Measurements from ENCODE around the gene UBE2E2.
A peak's percentile ranks its signal among the peaks of the same experiment; 100 is the strongest.
"Not testable (repeated sequence)": the region's sequence is repeated elsewhere in the genome, so short reads cannot be mapped to it uniquely, and the experiment has no call there.

UBE2E2 gene

DNA sequence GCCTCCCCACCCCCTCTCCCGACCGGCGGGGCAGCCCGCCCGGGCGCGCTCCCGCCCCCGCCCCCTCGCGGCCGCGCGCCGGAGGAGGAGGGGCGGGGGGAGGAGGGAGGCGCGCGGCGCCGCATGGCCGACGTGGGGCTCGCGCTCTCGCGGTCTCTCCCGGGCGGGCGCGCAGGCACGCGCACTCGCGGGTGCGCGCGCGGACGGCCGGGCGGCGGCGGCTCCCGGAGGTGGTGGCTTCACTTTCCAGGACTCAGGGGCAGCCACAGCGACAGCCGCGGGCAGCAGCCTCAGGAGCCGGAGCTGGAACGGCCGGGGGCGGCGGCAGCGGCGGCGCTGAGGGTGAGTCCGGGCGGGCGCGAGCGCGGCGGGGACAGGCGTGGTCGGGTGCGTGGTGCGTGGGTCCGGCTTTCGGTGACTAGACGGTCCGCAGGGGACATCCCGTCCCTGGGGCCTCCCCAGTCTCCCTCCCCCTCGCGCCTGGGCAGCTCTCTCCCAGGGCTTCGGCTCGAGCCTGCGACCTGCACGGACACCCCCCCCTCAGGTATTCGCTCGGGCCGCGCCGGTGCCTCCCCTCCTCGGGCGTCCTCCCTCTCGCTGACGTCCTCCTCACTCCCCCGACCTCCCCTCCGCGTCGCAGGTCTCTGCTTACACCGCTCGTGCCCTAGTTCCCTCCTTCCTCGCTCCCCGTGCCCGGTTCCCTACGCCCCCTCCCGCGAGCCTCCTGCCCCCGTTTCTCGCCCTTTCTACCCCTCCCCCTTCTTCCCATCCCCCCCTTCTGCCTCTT, at the start of gene UBE2E2:
Gene UBE2E2, plus strand, starts transcription at position 407 of the 787 bp plus-strand sequence.
- peak; percentile 42 for DNase-seq

DNA sequence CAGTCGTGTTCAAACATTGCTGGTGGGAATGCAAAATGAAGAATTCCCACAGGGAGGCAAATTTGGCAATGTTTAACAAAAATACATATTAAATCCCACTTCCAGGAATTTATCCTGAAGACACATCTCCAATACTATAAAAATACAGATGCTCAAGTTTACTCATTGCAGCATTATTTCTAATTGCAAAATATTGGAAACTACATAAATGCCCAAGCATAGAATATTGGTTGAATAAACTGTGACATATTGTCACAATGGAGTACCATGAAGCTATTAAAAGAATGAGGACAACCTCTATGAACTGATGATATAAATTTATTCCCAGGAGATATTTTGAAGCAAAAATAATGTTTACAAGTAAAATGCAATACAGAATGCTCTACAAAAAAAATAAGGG, 49.7 kb upstream of the UBE2E2 start:
- no peak for DNase-seq

DNA sequence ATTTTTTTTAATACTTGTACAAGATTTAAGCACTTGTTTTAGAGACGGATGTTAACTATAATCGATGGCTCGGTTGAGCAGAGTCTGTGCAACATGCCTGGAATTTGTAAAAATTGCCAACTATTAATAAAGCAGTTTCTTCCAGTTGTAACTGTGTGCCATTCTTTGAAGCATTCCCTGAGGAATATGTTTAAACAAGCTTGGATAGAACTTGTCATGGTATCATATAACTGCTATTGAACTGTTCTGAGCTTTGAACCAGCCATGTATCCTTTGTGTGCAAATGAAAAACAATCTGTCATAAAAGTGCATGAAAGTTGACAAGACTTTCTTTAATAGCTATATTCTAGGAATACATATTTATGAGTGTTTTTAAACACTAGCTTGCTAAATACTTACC, 45.8 kb upstream of the UBE2E2 start:
- no peak for DNase-seq

DNA sequence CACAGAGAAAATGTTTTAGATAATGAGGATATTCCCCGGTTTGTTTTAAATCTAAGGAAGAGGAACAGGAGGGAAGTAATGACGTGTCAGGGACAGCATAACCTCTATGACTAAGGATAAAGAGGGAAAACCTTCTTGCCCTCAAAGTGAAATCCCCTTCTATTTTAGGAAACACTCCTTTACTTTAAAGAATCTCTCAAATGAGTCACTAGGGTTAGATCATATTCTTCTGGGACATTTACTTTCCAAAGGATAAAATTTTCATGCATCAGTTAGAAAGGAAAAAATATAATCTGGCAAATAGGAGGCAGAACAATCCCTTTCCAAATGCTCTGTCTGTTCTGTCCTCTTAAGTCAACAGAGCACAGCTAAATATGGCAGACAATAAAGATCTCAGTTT, 43.2 kb upstream of the UBE2E2 start:
- no peak for DNase-seq

DNA sequence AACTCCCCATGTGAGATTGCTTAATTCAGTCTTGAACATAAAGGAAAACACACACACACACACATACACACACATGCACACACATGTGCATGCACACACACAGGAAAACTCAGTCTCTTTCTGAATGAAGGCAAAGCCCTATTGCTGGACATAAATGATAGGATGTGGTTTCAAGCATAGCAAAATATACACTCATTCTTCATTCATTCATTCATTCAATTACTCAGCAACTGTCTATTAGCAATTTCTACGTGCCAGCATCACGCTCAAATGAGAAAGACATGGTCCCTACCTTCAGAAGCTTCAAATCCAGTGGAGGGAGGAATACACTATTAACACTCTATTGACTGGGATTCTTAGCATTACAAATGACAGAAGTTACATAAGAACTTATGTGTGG, 41.8 kb upstream of the UBE2E2 start:
- DNase-seq = no peak

DNA sequence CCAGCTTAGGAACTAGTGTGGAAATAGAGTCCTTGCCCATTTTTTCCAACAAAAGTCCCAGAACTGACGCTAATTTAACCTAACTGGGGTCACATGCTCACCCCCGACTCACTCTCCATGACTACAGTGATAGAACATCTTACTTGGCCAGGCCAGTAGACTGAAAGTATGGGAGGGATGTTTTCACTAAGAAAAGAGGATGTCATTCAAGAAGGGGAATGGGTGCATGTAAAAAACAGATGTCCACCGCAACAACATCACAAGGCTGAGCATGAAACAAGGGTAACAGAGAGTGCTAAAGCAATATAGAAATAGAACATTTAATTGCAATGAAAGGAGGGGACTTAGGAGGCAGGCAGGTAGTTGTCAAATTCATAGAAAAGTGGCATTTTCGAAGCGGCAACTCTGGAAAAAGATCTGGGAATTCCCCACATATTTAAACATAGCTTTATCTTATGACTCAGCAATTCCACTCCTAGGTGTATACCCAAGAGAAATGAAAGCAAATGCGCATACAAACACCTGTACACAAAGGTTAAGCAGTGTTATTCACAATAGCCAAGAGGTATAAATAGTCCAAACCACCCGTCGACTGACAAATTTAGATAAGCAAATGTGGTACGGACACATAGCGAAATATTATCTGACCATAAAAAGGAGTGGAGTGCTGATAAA, 41.1 kb upstream of the UBE2E2 start:
- no peak for DNase-seq

DNA sequence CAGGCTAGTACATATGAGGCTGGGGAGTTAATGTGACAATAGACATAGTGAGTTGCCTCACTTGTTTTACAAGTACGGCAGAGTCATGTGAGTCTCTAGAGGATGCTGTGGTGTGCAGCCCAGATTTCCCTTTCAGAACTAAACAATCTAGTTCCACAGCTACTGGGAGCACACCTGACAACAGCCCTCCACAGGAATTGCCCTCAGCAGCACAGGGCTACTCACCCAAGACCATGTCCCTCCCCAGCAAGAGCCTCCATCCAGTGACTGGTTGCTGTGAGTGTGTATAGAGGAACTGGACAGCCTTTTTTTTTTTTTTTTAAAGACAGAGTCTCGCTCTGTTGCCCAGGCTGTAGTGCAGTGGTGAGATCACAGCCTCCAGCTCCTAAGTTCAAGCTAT, 40.2 kb upstream of the UBE2E2 start:
- no peak for DNase-seq

DNA sequence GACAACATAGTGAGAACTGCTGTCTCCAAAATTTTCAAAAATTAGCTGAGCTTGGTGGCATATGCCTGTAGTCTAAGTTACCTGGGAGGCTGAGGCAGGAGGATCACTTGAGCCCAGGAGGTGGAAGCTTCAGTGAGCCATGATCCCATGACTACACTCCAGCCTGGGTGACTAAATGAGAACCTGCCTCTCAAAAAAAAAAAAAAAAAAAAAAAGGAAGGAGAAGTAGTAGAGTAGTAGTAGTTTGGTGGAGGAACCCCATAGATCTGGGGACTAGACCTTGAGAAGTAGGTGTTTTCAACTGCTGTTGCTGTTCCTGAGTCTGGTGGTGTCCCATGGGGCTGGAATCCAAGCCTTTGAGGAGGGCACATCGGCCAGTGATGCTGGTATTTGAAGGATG, 38.4 kb upstream of the UBE2E2 start:
- DNase-seq = no peak

DNA sequence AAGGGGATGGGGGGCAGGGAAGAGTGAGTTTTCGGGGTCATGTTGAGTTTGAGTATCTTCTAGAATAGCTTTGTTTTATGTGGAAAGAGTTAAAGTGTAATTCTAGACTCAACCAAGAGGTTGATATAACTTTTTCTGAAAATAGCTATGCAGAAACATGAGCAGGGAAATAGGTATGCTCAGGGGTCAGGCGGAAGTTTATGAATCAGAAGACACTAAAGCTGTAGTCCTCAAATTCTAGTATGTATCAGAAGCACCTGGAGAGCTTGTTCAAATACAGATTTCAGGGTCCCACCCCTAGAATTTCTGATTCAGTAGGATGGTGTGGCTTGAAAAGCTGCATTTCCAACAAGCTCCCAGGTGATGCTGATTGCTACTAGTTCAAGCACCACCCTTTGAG, 37.6 kb upstream of the UBE2E2 start:
- DNase-seq = no peak

DNA sequence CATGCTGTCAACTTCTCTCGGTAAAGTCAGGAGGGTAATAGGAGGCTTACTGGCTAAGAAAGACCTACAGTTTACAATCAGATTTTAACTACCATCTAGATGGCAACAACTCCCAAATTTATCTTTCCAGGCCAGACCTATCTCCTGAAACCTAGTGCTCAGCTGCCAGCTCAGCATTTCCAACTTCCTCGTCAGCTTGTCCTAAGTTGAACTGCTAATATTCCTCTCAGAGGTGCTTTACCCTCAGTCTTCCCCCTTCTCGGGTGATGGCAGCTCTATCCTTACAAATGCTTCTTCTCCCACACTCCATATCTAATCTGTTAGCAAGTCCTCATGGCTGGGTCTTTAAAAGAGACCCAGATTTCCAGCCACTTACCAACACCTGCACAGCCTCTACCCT, 36.9 kb upstream of the UBE2E2 start:
- DNase-seq = no peak

DNA sequence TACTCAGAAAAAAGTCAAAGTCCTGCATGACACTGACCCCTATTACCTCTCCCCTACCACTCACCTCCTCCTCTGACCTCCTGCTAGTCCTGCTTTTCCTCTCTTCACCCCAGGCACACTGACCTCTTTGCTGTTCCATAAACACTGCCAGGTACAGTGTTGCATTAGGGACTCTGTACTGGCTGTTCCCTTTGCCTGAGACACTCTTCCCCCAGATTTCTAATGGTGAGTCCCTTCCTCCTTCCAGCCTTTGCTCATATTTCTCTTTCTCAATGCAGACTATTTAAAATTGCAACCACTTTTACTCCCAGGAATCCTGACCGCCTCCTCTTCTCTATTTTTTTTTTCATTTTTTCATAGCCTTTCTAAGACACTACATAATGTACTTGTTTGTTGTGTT, 36.3 kb upstream of the UBE2E2 start:
- DNase-seq = no peak

DNA sequence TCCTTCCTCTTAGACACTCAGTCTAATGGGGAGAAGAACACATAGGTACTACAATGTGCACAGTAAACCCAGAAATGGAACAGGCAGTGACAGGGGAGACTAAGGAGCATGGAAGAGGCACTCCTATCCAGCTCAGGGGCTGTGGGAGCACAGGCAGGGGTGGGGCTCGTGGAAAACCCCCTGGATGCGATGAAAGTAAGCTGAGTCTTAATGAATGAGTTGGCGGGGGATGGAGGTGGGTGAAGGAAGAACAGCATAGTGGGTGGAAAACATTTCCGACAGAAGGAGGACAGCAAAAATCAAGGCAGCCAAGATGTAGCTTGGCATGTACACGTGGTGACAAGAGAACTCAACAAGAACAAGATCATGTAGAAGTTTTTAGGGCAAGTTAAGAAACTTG, 33.6 kb upstream of the UBE2E2 start:
- no peak for DNase-seq

DNA sequence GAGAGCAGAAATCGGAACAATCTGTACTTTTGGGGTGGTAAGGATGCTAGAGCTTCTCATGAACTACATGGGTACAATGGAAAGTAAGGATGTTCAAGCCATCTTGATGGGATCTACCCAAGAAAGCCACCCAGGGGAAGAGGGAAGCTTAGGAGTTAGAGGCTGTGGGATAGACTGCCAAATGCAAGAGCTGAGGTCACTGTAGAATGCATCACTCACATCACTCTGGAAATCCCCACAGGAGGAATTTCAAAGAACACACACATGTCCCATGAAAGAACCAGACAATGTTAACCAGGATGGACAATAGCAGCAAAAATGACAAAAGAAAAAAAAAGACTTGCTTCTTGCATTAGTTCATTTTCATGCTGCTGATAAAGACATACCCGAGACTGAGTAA, 32.8 kb upstream of the UBE2E2 start:
- no peak for DNase-seq

DNA sequence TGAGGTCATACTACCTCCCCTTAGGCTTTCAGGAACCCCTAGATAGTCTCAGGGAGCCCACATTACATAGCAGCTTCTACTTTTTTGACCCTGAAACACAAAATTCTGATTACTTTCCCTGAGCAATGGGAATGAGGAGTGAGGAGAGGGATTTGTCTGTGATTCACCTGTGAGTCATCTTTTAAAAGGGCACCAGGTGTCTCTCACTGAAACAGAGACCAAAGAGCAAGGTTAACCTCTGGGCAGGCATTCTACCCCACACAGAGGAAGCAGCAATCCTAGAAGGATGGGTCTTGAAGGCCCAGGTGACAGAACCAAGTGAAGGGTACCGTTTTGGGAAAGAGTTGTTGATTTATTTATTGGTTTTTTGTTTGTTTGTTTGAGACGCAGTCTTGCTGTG, 31.1 kb upstream of the UBE2E2 start:
- DNase-seq = no peak

DNA sequence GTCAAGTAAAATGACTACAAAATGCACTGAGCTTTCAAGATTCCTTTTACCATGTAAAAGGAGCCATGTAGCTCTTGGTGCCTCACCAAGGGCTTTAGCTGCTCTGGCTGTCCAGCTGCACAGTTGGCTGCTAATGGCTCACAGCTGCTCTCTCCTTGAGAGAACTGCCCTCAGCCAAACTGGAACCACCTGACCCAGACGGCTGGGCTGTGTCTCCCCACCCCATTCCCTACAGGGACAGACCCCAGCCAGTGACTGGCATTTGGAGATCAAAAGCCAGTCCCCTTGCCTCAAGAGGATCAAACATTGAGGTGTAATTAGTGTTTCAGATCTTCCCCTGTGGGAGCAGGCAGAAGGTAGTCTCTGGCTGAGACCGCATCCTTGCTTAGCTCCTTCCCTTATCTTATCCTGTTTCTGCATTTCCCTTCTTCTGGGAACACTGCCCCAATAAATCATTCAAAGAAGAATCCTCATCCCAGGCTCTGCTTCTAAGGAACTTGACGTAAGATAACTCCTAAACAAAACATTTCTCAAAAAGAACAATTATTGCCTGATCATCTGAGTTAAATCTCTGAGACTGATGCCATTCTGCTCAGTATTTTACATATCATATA, 28.6 kb upstream of the UBE2E2 start:
- no peak for DNase-seq

DNA sequence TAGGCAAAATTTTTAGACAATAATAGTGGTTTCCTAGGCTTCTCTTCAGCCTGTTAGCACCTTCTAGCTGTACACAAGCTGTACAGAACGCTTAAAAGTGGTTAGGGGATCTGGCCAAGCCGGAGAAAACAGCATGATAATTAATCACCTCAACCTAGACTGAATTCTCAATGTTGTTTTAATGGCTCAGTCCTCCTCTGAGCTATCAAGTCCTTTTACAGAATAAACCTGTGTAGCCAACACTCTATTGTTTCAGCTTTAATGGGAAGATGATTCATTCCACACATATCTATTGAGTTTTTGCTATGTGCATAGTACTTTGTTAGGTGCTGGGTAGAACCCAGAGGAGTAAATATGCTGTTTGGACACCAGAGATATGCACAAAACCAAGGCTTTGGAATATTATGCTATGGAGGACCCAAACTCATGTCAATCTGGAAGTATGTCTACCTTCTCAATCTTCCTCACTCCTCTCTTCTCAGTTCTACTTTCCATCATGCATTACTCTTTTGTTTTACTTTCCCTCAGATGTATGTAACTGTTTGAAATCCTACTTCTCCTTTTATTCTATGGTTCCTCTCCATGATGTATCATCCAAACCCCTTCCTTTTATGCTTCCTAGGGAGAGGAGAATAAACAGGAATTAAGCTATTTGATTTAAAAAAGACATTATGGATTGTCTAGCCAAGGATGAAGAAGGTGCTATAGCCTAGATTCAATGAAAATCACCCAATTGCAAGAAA, 27.6 kb upstream of the UBE2E2 start:
- DNase-seq = no peak

DNA sequence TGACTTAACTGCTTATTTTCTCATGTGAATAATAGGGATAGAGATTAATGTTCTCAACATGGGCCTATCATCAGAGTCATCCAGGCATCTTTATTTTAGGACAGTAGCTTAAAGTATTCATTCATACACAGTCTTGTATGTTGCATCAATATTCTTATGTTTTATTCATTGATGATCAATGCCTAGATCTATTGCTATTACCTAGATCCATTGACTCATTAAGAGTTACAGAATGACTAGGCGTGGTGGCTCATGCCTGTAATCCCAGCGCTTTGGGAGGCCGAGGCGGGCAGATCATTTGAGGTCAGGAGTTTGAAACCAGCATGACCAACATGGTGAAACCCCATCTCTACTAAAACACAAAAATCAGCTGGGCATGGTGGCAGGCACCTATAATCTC, 26.3 kb upstream of the UBE2E2 start:
- DNase-seq = not testable (repeated sequence)

DNA sequence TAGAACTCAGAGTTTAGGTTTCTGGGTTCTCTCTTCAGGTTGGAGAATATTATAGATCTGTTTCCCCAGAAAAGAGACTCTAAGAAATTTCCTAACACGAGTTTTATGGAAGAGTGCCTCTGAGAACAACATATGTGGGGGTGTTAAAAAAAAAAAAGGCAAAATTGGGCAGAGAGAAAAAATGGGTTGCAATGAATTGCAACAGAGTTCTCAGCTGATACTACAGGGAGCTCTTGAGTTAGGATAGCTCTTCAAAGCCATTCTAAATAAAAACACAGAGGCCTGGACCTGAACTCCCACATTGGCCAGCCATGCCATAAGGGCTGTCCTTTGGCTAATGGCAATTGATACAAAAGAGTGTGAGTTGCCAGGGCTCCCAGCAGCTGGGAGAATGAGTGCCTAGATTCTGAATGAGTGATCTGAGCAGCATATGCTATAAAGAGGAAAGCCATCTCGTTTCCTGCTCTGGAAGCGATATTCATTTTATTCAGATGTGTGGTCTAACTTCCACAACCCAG, 20.1 kb upstream of the UBE2E2 start:
- DNase-seq = no peak

DNA sequence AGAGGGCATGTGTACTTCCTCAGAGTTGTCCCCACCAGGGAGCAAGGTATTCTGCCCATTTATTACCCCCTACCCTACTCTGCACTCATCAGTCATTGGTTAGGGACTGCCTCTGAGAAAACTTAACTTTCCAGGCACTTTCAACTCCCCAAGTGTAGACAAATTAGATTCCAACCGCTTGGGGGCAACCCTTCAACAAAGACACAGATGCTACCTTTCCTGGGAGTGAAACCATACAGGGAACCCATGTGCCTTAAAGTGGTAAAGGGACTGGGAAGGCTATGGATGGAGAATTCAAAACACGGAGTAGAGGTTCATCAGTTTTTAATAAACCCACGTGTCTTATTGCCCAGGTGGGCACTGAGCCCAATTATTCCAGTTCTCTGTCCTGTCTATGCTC, 19.4 kb upstream of the UBE2E2 start:
- DNase-seq = no peak

DNA sequence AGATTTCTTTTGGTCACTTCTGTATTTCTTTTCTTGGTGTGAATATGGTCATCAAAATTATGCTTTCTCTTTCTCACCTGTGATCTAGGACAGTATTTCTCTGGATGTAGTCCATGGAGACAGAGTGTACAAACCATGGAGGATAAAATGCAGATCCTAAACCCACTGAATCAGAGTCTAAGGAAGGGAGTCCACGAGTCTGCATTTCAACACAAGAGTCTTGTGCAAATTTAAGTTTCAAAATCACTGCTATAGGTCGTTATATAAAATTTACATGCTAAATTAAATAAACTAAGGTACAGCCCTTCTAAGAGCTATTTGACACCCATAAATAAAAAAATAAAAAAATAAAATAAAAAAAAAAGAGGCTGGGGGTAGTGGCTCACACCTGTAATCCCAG, 17.3 kb upstream of the UBE2E2 start:
- no peak for DNase-seq

DNA sequence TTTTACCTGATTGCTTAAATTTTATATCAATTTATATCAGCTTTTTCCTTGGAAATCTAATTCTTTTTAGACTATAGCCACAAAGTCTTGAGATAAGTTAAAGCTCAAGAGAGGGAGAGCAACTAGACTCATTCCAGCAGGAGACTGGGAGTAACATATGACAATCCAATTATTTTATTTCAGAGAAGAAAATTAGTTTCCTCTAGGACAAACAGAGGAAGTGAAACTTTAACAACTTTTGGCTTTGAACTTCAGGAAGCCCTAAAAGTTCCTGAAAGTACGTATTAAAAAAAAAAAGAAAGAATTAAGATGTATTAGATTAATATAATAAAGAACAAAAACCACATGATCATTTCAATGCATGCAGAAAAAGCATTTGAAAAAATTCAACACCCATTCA, 13.9 kb upstream of the UBE2E2 start:
- no peak for DNase-seq

DNA sequence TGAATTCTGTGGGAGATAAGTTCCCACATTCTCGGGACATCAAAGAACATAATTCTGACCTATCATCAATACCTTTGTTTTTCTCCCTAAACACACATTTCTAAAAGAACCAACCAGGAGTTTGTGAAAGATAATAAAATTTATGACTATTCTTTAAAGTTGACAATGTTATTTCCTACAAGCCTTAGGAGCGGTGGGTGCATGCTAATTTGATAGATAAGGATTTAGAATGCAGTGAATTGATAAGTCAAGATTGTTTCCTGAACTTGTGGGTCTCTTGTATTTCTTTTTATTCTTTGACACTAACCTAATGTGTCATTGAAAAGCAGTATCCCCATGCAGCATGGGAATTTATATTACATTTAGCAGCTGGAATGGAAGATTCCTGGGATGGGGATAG, 10.3 kb upstream of the UBE2E2 start:
- no peak for DNase-seq

DNA sequence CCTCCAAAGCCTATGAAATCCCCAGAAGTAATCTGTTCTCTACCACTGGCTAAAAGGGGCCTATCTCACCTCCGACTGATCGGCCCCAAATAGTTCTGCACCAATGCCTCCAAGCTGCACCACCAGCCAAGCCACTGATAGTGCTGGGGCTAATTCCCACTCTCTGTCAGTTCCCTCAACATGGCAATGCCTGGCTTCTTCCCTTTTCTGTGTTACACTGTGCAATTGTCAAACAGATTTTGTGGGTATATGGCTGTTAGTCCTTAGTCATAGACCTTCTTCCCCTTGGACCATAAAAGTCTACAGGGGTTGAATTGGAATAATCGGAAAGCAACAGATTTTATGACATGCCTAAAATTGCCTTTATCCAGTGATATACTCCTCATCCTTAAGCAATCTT, 9.3 kb upstream of the UBE2E2 start:
- no peak for DNase-seq

Data from CD4-positive, alpha-beta T cell treated with Interleukin-10 for 1 hour (primary cell).